GM03348 (cell line): ENCODE data around the gene NR3C1.

Experiments
- DNase-seq: peaks from one replicate; pipeline ENCODE4 v3.0.0; 2012; ENCODE audit warnings: low spot score

The NR3C1 gene

DNA sequence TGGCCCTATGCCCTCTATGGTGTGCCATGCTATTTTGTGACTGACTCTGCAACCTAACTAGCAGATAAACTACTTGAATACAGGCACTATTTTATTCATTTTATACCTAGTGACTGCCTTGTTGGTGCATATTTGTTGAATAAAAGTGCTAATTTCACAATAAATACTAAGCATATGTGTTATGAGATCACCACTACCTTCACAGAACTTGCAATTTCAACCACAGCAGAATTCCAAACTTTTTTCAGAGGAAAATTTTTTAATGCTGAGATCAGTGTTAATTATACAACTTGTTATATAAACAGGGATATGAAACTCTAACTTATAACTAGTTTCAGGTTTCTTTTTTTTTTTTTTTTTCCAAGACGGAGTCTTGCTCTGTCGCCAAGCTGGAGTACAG is 94.8 kb downstream of the NR3C1 start:
- peak; percentile 54 for DNase-seq

DNA sequence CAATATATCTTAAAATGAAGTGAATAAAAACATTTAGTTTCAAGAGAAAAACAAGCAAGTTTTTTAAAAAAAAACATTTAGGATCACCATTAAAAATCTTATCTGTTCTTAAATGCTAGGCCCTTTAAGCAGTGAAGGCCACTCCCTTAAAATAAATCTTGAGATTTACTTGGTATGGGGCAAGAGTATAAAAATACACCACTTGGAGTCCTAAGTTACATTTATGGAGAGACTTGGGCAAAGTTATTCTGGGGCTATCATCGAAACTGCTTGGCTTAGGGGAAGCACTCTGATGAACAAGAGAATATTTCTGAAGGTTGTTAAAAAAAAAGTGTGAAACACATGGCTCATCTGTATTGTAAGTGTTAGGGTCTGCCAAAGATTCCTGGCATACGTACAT is 97.4 kb downstream of the NR3C1 start:
- DNase-seq, result no peak

DNA sequence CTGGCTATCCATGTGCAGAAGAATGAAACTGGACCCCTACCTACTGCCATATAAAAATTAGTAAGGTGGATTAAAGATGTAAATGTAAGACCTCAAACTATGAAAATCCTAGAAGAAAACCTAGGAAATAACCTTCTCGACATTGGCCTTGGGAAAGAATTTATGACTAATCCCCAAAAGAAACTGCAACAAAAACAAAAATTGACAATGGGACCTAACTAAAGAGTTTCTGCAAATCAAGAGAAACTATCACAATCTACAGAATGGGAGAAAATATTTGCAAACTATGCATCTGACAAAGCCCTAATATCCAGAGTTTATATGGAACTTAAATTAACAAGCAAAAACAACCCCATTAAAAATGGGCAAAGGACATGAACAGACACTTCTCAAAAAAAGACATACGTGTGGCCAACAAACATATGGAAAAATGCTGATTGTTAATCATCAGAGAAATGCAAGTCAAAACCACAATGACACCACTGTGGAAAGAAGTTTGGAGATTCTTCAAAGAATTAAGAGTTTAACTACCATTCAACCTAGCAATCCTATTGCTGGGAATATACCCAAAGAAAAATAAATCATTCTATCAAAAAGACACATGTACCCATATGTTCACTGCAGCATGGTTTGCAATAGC is 98.5 kb downstream of the NR3C1 start:
- no peak for DNase-seq

DNA sequence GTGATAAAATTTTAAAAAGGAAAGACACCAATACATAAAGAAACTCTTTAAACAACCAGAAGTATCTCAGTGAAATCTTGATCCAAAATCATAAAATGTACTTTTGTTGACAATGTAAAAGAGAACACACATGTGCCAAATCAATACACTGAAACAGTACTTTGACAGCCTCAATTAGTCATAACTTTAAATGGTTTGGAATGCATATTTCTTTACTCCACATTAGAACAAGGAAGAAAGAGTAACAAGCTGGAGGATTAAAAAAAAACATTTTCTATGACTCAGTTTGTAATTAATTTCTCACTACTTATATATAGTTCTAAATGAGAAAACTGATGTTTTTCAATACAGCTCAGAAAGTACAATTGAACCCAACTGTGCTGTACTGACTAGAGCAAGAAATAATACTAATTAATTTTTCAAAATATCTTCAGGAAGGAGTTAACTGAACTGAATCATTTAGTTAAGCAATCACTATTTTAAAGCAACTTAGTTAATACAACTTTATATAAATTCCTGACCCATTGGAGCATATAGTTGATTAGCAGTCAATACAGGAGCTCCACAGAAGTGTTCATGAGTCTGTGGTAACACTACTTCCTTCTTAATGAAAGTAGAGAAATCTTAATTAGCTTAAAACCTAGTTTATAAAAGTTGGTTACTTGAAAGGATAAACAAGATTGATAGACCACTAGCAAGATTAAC is 101.0 kb downstream of the NR3C1 start:
- DNase-seq, result peak; percentile 25

DNA sequence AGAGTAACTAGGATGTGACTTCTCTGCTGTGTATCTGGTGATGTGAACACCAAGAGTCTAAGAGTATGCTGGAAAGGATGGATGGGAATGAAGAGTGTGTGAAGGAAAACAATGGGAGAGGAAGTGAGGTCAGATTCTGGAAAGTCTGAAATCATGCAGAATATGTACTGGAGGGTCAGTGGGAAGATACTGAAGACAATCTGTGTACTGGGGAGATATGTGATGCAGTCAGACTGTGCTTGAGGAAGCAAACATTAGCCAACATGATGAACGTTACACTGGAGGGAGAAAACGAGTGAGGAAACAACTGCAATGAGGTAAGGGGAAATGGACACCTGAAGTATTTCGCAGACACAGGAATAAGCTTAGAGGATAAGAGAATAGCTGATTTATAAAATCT is 105.7 kb downstream of the NR3C1 start:
- DNase-seq, result no peak

DNA sequence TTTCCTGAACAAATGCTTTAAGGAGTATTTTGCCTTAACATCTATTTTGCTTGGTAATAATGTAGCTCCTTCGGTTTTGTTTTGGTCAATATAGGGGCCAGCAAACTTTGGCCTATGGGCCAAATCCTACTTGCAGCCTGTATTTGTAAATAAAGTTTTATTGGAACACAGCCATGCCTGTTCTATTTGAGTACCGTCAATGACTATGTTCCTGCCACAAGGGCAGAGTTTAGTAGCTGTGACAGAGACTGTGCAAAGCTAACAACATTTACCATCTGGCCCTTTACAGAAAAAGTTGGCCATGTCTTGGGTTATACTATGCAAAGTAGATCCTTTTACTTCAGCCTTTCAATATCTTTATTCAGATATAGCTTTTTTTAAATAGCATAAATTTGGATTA is 113.4 kb downstream of the NR3C1 start:
- DNase-seq, result no peak

DNA sequence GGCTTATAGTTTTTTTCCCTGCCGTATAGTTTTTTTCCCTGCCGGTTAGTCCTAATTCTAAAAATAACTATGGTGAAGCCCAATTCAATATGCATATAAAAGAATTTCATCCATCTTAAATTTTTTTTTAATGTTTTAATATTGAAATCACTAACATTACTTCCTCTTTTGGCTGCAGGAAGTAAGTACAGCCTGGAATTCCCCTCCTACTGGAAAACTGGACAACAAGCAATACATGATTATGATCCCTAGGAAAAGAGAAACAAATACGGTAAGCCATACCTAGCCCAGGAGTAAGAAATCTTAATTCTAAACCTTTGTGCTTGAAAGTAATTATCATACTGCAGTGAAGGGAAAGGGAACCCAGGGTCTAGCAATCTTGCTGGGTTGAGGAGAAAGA is 119.0 kb downstream of the NR3C1 start:
- no peak for DNase-seq

DNA sequence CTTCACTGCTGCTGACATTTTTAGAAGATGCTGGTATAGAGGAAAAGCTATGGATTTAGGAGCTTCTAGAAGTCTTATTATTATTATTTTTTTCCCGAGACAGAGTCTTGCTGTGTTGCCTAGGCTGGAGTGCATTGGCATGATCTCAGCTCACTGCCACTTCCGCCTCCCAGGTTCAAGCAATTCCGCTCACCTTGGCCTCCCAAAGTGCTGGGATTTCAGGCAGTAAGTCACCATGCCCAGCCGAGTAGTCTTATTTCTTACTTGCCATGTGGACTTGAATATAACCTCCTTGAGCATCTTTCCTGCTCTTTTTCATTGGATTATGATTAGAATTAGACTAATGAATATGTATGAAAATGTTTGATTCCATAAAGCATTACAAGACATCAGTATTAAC is 119.5 kb downstream of the NR3C1 start:
- no peak for DNase-seq

DNA sequence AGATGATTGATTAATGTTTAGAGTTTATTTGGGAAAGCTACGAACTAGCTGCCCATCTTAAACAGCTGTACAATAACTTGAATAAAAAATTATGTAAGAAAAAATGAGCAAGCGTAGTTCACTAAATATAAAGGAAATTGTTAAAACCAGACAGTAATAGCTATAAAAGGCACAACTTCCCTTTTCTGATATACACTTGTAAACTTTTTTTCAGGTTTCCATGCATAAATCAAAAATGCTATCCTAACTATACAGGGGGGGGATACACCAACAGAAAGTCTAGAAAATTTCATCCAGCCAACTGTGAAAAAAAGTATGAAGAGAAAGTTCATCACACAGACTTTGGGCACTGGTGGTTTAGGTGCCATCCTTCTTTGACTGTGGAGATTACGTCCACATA is 122.3 kb downstream of the NR3C1 start:
- no peak for DNase-seq

DNA sequence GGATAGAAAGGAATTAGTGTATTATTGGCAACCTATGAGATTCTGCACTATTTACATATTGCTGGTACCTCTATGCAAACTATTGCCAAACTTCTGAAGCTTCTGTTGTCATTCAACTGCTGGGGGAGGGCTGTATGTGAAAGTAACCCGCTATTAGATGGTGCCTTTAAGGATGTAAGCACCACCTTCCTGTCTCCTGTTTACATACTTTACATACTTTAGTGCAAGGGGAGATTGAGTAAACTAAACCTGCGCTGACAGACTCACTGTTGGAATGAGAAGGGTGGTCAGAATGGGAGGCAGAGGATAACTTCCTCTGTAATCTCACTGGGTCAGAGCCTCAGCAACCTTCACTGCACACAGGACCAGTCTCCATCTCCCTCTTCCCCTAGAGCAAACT is 123.8 kb downstream of the NR3C1 start:
- DNase-seq, result no peak

DNA sequence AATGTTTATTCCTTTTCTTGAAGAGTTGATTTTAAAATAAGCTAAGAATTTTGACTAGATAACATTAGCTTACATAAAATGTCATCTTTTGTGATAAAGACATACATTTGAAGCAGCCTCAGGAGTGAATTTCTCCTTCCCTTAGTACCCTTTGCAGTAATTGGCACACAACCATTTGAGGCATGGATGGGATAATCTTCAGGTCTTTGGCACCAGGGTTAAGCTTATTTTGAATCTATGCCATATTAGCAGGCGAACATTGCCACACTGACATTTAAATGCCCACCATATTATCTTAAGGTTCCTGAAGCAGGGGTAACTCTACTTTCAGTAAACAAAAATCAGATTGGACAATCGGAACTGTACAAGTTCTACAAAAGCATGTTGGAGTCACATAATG is 126.0 kb downstream of the NR3C1 start:
- DNase-seq, result no peak

DNA sequence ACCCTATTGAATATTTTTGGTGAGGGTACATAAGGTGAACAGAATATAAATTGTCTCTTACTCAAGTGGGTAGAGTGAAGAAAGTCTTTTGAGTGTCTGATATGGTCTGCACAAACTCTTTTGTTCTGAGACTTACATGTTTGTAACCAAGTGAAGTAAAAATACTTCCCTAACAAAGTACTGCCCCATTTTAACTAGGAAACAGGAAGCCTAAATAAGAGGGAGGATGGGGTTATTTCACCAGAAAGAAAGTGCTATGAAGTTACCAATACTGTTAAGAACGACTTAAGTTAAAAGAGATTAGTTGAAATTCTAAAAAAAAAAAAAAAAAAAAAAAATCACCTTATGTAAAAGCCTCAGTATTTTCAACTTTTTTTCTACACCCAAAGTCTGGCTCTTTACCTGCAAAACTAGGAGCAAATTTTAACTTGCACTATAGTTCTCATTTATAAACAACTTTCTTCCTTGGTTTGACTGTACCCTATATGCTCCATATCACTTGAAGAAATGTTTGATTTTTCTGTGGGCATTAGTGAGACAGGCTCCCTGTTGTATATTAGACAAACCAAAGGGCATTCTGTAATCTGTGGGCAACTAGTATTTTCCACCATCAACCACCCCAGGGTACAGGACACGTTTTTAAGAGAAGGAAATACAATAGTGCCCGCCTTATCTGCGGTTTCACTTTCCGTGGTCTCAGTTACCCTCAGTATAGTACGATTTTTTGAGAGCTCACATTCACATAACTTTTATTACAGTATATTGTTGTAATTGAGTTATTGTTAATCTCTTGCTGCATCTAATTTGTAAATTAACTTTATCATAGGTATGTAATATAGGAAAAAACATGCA is 127.7 kb downstream of the NR3C1 start:
- DNase-seq, result no peak

DNA sequence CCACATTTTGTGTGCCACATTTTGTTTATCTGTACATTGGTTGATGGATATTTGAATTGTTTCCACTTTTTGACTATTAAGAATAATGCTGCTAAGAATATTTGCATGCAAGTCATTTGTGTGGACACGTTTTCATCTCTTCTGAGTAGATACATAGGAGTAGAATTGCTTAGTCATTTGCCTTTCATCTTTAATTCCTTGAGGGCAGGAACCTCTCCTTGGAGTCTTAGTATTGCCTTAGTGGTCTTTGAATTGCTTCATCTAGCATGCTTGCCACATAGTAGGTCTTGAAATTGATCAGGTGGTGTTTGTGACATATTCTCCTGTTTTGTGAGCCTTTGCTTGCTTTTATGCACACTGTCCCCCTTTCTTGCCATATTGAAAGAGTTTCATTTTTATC is 128.5 kb downstream of the NR3C1 start:
- no peak for DNase-seq

DNA sequence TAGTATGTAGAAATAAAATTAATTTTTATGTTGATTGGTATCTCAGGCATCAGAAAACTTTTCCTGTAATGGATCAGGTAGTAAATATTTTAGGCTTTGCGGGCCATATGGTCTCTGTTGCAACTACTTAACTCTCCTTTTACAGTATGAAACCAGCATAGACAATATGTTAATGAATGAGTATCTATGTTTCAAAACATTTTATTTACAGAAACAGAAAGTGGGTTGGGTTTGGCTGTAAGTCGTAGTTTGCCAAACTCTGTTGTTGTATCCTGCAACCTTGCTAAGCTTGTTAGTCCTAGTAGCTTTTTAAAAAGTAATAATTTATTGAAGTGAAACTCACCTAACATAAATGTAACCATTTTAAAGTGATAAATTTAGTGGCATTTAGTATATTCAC is 132.1 kb downstream of the NR3C1 start:
- no peak for DNase-seq

DNA sequence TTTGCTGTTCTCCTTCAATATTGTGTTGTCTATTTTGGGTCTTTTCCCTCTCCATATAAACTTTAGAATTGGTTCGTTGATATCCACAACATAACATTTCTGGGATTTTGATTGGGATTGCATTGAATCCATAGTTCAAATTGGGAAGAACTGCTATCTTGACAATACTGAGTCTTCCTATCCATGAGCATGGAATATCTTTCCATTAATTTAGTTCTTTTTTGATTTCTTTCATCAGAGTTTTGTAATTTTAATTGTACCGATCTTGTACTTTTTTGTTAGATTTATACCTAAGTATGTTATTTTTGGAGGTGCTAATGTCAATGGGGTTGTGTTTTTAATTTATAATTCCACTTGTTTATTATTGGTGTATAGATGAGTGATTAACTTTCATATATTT is 135.1 kb downstream of the NR3C1 start:
- DNase-seq, result no peak

DNA sequence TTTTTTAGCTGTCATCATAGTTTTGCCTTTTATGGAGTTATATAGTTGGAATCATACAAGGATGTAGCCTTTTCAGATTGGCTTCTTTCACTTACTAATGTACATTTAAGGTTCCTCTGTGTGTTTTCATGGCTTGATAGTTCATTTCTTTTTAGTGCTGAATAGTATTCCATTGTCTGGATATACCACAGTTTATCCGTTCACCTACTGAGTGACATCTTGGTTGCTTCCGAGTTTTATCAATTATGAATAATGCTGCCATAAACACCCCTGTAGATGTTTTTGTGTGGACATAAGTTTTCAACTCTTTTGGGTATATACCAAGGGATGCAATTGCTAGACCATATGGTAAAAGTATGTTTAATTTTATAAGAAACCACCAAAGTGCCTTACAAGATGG is 136.3 kb downstream of the NR3C1 start:
- DNase-seq, result no peak

DNA sequence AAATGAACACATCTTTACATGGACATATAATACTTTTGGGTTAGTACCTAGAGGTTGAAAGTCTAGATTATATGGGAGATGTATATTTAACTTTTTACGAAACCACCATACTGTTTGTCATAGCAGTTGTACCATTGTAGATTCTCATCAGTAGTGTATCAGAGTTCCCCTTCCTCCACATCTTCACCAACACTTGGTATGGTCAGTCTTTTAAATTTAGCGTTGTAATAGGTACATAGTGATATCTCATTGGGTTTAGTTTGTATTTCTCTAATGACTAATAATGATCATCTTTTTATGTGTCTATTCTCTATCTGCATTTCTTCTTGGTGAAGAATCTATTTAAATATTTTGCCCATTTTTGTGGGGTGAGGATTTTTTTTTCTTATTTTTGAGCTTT is 137.5 kb downstream of the NR3C1 start:
- no peak for DNase-seq

DNA sequence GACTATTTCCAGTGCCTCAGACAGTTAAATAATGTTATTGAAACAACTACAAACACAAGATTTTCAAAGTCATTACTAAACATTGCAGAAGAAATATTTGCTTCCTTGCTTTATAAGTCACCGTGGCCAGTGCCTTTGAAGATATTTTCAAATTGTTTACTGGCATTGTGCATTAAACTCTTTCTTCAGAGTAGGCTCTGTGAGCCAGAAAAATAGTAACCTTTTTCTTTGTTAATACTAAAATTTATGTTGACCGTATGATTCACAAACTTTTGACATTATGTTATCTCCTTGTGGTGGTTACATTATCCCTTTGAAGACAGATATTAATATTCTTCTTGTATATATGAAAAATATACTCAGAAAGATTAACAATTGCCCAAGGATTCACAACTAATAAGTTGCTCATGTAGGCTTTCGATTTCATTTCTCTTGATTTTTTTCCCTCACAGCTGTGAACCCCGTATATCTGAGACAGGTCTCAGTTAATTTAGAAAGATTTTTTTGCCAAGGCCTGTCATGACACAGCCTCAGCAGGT is 140.1 kb downstream of the NR3C1 start:
- no peak for DNase-seq

DNA sequence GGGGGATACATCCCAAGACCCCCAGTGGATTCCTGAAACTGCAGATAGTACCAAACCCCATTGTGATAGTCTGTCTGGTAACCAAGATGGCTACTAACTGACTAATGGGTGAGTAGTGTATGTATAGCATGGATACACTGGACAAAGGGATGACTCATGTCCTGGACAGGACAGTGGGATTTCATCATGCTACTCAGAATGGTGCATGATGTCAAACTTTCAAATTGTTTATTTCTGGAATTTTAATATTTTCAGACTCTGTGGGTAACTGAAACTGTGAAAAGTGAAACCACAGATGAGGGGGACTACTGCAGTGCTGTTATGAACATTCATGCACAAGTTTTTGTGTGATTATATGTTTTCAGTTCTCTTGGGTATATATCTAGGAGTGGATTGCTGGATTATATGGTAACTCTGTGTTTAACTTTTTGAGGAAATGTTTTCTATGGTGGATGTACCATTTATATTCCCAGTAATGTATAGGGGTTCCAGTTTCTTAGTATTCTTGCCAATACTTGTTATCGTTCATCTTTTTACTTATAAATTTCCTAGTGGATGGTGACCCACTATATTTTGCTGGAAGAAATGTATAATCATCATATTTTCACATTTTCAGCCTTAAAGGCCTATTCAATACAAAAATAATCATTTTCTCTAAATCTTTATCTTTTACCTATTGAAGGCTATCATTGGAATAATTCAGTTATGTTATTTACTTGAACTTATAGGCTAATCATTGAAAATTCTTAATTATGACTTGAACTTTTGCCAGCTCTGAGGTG is 140.9 kb downstream of the NR3C1 start:
- DNase-seq, result peak; percentile 45

DNA sequence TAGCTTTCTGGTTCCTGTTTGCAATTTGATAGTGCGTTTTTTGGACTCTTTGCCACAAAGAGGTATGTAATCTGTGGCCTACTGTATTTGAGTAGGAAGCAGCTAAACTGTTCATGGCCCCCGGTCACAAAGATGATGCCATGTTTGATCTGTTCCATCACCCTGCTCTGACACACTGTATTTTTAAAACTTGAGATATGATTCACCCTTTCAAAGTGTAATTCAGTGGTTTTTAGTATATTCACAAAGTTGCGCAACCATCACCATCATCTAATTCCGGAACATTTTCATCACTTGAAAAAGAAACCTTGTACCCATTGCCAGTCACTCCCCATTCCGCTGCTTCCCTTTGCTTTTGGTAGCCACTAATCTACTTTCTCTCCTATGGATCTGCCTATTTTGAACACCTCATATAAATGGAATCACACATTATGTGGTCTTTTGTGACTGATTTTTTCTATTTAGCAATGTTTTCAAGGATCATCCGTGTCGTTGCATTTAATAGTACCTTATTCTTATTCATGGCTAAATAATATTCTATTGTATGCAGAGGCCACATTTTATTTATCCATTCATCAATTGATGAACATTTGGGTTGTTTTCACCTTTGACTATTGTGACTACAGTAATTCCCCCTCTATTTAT is 141.6 kb downstream of the NR3C1 start:
- DNase-seq, result no peak

DNA sequence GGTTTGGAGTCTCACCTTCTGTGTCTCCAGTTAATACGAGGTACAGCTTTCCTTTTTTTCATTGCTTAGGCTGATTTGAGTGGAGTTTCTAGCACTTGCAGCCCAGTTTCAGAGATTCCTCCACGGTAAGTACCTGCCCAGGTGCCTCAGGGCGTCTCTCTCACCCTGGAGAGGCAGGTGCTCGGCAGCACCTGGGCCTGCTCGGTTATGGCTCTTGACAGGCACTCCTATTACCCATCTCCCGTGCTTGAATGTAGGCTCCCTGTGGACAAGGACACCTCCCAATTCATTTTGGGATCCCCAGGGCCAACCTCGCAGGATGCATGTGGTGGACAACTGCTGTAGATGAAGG is 144.3 kb downstream of the NR3C1 start:
- DNase-seq, result no peak
